Keratinocyte (primary cell): ENCODE measurements around the gene MYBPC2. TPM values are rescaled to one million over a fixed set of nuclear protein-coding genes. Genes with fewer than 3 reads are reported as not detected.
"Not testable (repeated sequence)": the region's sequence is repeated elsewhere in the genome, so short reads cannot be mapped to it uniquely, and the experiment has no call there.

ENCODE experiments used
- DNase-seq: peaks from one replicate; pipeline ENCODE4 v3.0.0-alpha.2; 2011; ENCODE audit warnings: low read depth, missing footprints, low spot score
- FAIRE-seq: peaks from 2 replicates; lab custom pipeline; 2011; peaks lifted over from hg19 to GRCh38; lab: Jason Lieb, UNC
- H2AFZ ChIP-seq: 2 replicates; pipeline ENCODE4 v1.6.0; 2012; ENCODE audit warnings: low read length, control low read depth, inconsistent platforms; ENCODE audit not compliant: control insufficient read depth
- H3K27ac ChIP-seq: 2 replicates; pipeline ENCODE4 v1.5.1; 2011; ENCODE audit warnings: low read length; ENCODE audit not compliant: control insufficient read depth, insufficient read depth
- H3K27me3 ChIP-seq: 3 replicates; pipeline ENCODE4 v1.6.0; 2011; ENCODE audit warnings: low read length; ENCODE audit not compliant: control insufficient read depth, insufficient read depth; ENCODE audit errors: extremely low read depth
- H3K36me3 ChIP-seq, 2 experiments: 2 replicates in 1 of 2; 3 replicates in 1 of 2; pipeline ENCODE4 v1.5.1; 2011; ENCODE audit warnings: low read length in 2 of 2, mild to moderate bottlenecking in 1 of 2; ENCODE audit not compliant: control insufficient read depth in 2 of 2, insufficient read depth in 2 of 2; ENCODE audit errors: extremely low read depth in 1 of 2
- H3K4me1 ChIP-seq: 3 replicates; pipeline ENCODE4 v1.5.1; 2011; ENCODE audit warnings: low read length; ENCODE audit not compliant: control insufficient read depth, insufficient read depth; ENCODE audit errors: extremely low read depth
- H3K4me2 ChIP-seq: 3 replicates; pipeline ENCODE4 v1.6.0; 2011; ENCODE audit warnings: low read depth, low read length; ENCODE audit not compliant: control insufficient read depth, insufficient read depth; ENCODE audit errors: extremely low read depth
- H3K4me3 ChIP-seq, 3 experiments: fragments of 200-600 bp in 1 of 3; sonication (generic) in 1 of 3; 2 replicates in 2 of 3; 3 replicates in 1 of 3; pipeline ENCODE4 v1.5.1; 2011 to 2016; ENCODE audit warnings: low read length in 3 of 3, mild to moderate bottlenecking in 3 of 3, control low read depth in 2 of 3, inconsistent platforms in 1 of 3, low read depth in 1 of 3, mixed read lengths in 1 of 3, mixed run types in 1 of 3, moderate library complexity in 1 of 3; ENCODE audit not compliant: control insufficient read depth in 2 of 3, insufficient read depth in 2 of 3; ENCODE audit errors: extremely low read depth in 1 of 3
- H3K79me2 ChIP-seq: 2 replicates; pipeline ENCODE4 v1.6.0; 2012; ENCODE audit warnings: low read length; ENCODE audit not compliant: control insufficient read depth, insufficient read depth
- H3K9ac ChIP-seq: 3 replicates; pipeline ENCODE4 v1.6.0; 2011; ENCODE audit warnings: low read length; ENCODE audit not compliant: control insufficient read depth, insufficient read depth; ENCODE audit errors: extremely low read depth
- H3K9me1 ChIP-seq: 3 replicates; pipeline ENCODE4 v1.6.0; 2011; ENCODE audit warnings: low read length; ENCODE audit not compliant: control insufficient read depth, insufficient read depth; ENCODE audit errors: extremely low read depth
- H3K9me3 ChIP-seq: 2 replicates; pipeline ENCODE4 v1.5.1; 2012; ENCODE audit warnings: low read depth, low read length; ENCODE audit not compliant: control insufficient read depth
- H4K20me1 ChIP-seq: 3 replicates; pipeline ENCODE4 v1.6.0; 2011; ENCODE audit warnings: low read length; ENCODE audit not compliant: control insufficient read depth, insufficient read depth; ENCODE audit errors: extremely low read depth
- CTCF ChIP-seq, 3 experiments: IDR thresholded peaks in 1 of 3; conservative IDR thresholded peaks in 1 of 3; optimal IDR thresholded peaks in 1 of 3; 2 replicates in 2 of 3; 3 replicates in 1 of 3; pipeline versions ENCODE3 to v1.5.1; 2011; ENCODE audit warnings: low read length in 3 of 3, mild to moderate bottlenecking in 3 of 3, moderate library complexity in 2 of 3, control low read depth in 1 of 3, inconsistent platforms in 1 of 3; ENCODE audit not compliant: insufficient read depth in 2 of 3; ENCODE audit errors: extremely low read depth in 1 of 3
- EZH2 ChIP-seq: IDR thresholded peaks from one replicate; pipeline ENCODE4 v1.6.1; 2012; ENCODE audit warnings: inconsistent platforms, mild to moderate bottlenecking, low read length, moderate library complexity
- dilution Hi-C: fragments of 300-500 bp; cut with MboI; formaldehyde crosslinking; loops from one replicate; pipeline ENCODE4 v1.7.0; 2020; ENCODE audit warnings: low sequenced_read_pairs; ENCODE audit not compliant: extremely low pct_ligation_motif_present
- polyA plus RNA-seq, 5 experiments: library from polyadenylated mRNA; depleted of rRNA in 3 of 5; stranded (reverse) in 3 of 5; stranded (forward) in 1 of 5; unstranded in 1 of 5; fragments of >200 nt; gene quantifications; 1 replicate in 1 of 5; 2 replicates in 3 of 5; 3 replicates in 1 of 5; pipeline versions ENCODE4 v1.2.1 to v1.2.3, GENCODE V29; 2011 to 2012; ENCODE audit warnings: missing spikeins in 2 of 5, low read depth in 1 of 5, low replicate concordance in 1 of 5

The MYBPC2 gene
- polyA plus RNA-seq, 1 donor (not counting 4 experiments of a cell fraction or from before 2014, with no cell fraction given) = not detected

DNA sequence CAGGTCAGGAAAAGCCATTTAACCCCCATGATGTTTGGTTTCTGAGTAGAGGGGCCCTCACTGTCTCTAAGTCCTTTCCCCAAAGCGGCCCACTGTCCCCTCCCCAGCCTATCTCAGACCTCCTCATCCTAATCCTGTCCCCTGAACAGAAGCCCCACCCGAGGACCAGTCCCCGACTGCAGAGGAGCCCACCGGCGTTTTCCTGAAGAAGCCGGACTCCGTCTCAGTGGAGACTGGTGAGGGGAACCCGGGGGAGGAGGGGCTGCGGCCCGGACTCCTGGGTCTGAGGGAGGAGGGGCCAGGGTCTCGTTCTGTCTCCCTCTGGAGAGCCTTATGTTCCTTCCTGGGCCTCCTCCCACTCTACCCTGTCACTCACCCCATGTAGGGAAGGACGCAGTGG, 2.9 kb downstream of the MYBPC2 start:
- Histone ChIP-seq H3K27me3 (peaks cover 14% of the 10 kb centered on the region), H4K20me1 (no peaks in the 10 kb centered on the region), H3K27ac (no peak overlapping the region), H3K9ac (no peak overlapping the region), H3K79me2 (no peaks in the 10 kb centered on the region), H2AFZ (no peak overlapping the region), H3K4me3 (no peak overlapping the region), H3K9me3 (no peaks in the 10 kb centered on the region), H3K36me3 (no peaks in the 10 kb centered on the region), H3K4me1 (peaks cover 9% of the 10 kb centered on the region), H3K9me1 (no peaks in the 10 kb centered on the region), H3K4me2 (no peak overlapping the region)
- DNase-seq = no peak
- no peak for TF ChIP-seq EZH2
- TF ChIP-seq CTCF (optimal IDR thresholded peaks at IDR 0.05 in 1 of 3, IDR thresholded peaks at IDR 0.05 in 1 of 3, conservative IDR thresholded peaks at IDR 0.05 in 1 of 3; ENCODE audit: extremely low read depth in 1 of 3, insufficient read depth in 2 of 3, low read length in 3 of 3) = no peak
- FAIRE-seq = no peak
- dilution Hi-C loops = no loop called here

DNA sequence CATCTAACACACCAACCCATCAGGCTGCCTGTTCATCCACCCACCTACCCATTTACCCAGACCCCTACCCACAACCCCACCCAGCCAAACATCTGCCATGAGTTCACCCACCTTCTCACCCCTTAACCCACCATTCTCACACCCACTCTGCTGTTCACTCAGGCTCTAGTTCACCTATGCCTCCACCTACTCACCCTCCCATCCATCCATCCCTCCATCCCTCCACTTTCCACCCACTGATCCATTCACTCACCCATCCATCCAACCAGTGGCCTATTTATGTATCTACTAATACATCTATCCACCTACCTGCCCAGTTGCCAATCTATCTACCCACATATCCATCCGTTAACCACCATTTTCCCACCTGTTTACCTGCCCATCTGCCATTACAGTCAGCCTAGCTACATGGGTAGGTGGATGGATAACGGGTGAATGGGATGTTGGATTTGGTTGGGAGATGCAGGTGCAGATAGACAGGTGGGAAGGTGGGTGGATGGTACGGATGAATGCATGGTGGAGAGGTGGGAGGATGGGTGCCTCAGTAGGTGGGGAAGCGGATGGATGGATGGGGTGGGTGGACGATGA, 5.3 kb downstream of the MYBPC2 start:
- DNase-seq = no peak
- Histone ChIP-seq H3K4me1 (no peaks in the 10 kb centered on the region), H3K36me3 (no peaks in the 10 kb centered on the region), H4K20me1 (no peaks in the 10 kb centered on the region), H3K9me1 (no peaks in the 10 kb centered on the region), H3K4me2 (no peak overlapping the region), H3K9ac (no peak overlapping the region), H3K4me3 (no peak overlapping the region), H2AFZ (no peak overlapping the region), H3K27me3 (peaks cover 6% of the 10 kb centered on the region), H3K79me2 (no peaks in the 10 kb centered on the region), H3K9me3 (no peaks in the 10 kb centered on the region), H3K27ac (no peak overlapping the region)
- FAIRE-seq = no peak
- dilution Hi-C loops = no loop called here
- no peak for TF ChIP-seq EZH2
- TF ChIP-seq CTCF (optimal IDR thresholded peaks at IDR 0.05 in 1 of 3, IDR thresholded peaks at IDR 0.05 in 1 of 3, conservative IDR thresholded peaks at IDR 0.05 in 1 of 3; ENCODE audit: extremely low read depth in 1 of 3, insufficient read depth in 2 of 3, low read length in 3 of 3) = no peak

DNA sequence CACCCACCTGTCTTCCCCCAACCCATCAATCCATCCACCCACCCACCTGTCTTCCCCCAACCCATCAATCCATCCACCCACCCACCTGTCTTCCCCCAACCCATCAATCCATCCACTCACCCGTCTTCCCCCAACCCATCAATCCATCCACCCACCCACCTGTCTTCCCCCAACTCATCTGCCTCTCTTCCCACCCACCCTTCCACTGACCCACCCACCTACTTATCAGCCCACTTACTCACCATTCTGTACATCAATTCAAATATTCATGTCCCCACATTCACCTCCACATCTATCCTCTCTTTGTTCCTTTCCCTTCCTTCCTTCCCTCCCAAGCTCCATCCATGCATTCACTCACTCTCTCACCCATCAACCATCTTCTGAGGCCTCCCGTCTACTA, 6.4 kb downstream of the MYBPC2 start:
- H3K4me1 ChIP-seq, H3K27me3 ChIP-seq, H3K9ac ChIP-seq, H3K4me3 ChIP-seq, H3K36me3 ChIP-seq, H4K20me1 ChIP-seq, H3K79me2 ChIP-seq, H3K27ac ChIP-seq, H3K4me2 ChIP-seq, dilution Hi-C loops, H3K9me1 ChIP-seq, FAIRE-seq, DNase-seq, H2AFZ ChIP-seq, H3K9me3 ChIP-seq: not testable (repeated sequence)
